WTC11 (cell line): ENCODE data around the gene FMNL2. TPM values are rescaled to one million over a fixed set of nuclear protein-coding genes. Genes with fewer than 3 reads are reported as not detected.

Experiments used
- ATAC-seq: fragments of 200-7000 bp; cut with Tn5 transposase; 2 replicates; pipeline ENCODE4 v1.10.0; 2021; ENCODE audit warnings: mild to moderate bottlenecking, moderate library complexity
- CTCF ChIA-PET: fragments of 300-600 bp; sonication (Branson Sonifier 250); formaldehyde crosslinking; loops from one replicate; lab custom pipeline; 2021; ENCODE audit warnings: antibody characterized with exemption; lab: Charles Lee
- POLR2A ChIA-PET: fragments of 350-600 bp; sonication (Branson Sonifier 250); formaldehyde crosslinking; loops from one replicate; lab custom pipeline; 2021; ENCODE audit warnings: antibody characterized with exemption; lab: Charles Lee
- DNase-seq: peaks from one replicate; pipeline ENCODE4 v3.0.0; 2021; ENCODE audit warnings: low spot score
- H3K27ac Mint-ChIP-seq: 2 replicates; pipeline ENCODE4 v1.8.0; 2021; ENCODE audit warnings: mixed read lengths
- H3K27me3 Mint-ChIP-seq: 2 replicates; pipeline ENCODE4 v1.8.0; 2021; ENCODE audit warnings: low read depth, mild to moderate bottlenecking, moderate library complexity, mixed read lengths
- H3K36me3 Mint-ChIP-seq: 2 replicates; pipeline ENCODE4 v1.8.0; 2021; ENCODE audit warnings: mixed read lengths
- H3K4me1 Mint-ChIP-seq: 2 replicates; pipeline ENCODE4 v1.8.0; 2022; ENCODE audit warnings: mixed read lengths
- H3K4me3 Mint-ChIP-seq: 2 replicates; pipeline ENCODE4 v1.8.0; 2021; ENCODE audit warnings: mild to moderate bottlenecking, moderate library complexity, mixed read lengths
- H3K9me3 Mint-ChIP-seq: 2 replicates; pipeline ENCODE4 v1.8.0; 2021; ENCODE audit warnings: mixed read lengths
- ATF1 ChIP-seq: sonication (generic); formaldehyde crosslinking; IDR thresholded peaks from 2 replicates; pipeline ENCODE4 v1.8.1; 2023; ENCODE audit warnings: mild to moderate bottlenecking, moderate library complexity, missing genetic modification reagents
- CREB1 ChIP-seq: sonication (generic); formaldehyde crosslinking; IDR thresholded peaks from 2 replicates; pipeline ENCODE4 v1.8.0; 2023; ENCODE audit warnings: mild to moderate bottlenecking, missing genetic modification reagents
- ELF4 ChIP-seq: sonication (generic); formaldehyde crosslinking; IDR thresholded peaks from 2 replicates; pipeline ENCODE4 v1.8.1; 2022; ENCODE audit warnings: low read depth, mild to moderate bottlenecking, moderate library complexity, missing genetic modification reagents
- MXD4 ChIP-seq: fragments of 250-450 bp; sonication (Bioruptor Pico); IDR thresholded peaks from 2 replicates; pipeline ENCODE4 v1.8.0; 2021; ENCODE audit warnings: mild to moderate bottlenecking, moderate library complexity, borderline replicate concordance
- NR3C1 ChIP-seq: sonication (generic); formaldehyde crosslinking; conservative IDR thresholded peaks from 2 replicates; pipeline ENCODE4 v1.8.1; 2023; ENCODE audit warnings: low read depth, mild to moderate bottlenecking, missing genetic modification reagents
- PRRX2 ChIP-seq: fragments of 250-450 bp; sonication (Bioruptor Pico); IDR thresholded peaks from 2 replicates; pipeline ENCODE4 v1.8.0; 2021; ENCODE audit warnings: mild to moderate bottlenecking
- SMAD3 ChIP-seq: sonication (generic); formaldehyde crosslinking; IDR thresholded peaks from 2 replicates; pipeline ENCODE4 v1.8.0; 2022; ENCODE audit warnings: missing genetic modification reagents, mild to moderate bottlenecking, borderline replicate concordance
- SP1 ChIP-seq: sonication (generic); formaldehyde crosslinking; conservative IDR thresholded peaks from 2 replicates; pipeline ENCODE4 v1.8.1; 2022; ENCODE audit warnings: missing genetic modification reagents
- TCF7 ChIP-seq: sonication (generic); formaldehyde crosslinking; IDR thresholded peaks from 2 replicates; pipeline ENCODE4 v1.8.0; 2022; ENCODE audit warnings: mild to moderate bottlenecking, low read depth, missing genetic modification reagents, moderate library complexity
- ZNF263 ChIP-seq: sonication (generic); formaldehyde crosslinking; IDR thresholded peaks from 2 replicates; pipeline ENCODE4 v1.8.1; 2022; ENCODE audit warnings: low read depth, mild to moderate bottlenecking, moderate library complexity, missing genetic modification reagents
- ZNF671 ChIP-seq: fragments of 250-450 bp; sonication (Bioruptor Pico); IDR thresholded peaks from 2 replicates; pipeline ENCODE4 v1.8.0; 2021; ENCODE audit warnings: mild to moderate bottlenecking
- total RNA-seq: library from RNA; stranded (reverse); gene quantifications from 3 replicates; pipeline ENCODE4 v1.2.3, GENCODE V29; 2021
- TF ChIP-seq, protein P1 (sequence below): sonication (generic); formaldehyde crosslinking; IDR thresholded peaks from 2 replicates; pipeline ENCODE4 v1.8.1; 2023; ENCODE audit warnings: mild to moderate bottlenecking, missing genetic modification reagents
- TF ChIP-seq, protein P2 (sequence below): sonication (generic); formaldehyde crosslinking; IDR thresholded peaks from 2 replicates; pipeline ENCODE4 v1.8.0; 2023; ENCODE audit warnings: missing genetic modification reagents
- TF ChIP-seq, protein P3 (sequence below): fragments of 250-450 bp; sonication (Bioruptor Pico); IDR thresholded peaks from 2 replicates; pipeline ENCODE4 v1.9.0; 2021; ENCODE audit warnings: moderate library complexity, mild to moderate bottlenecking, inconsistent platforms, borderline replicate concordance
- TF ChIP-seq, protein P4 (sequence below): sonication (generic); formaldehyde crosslinking; IDR thresholded peaks from 2 replicates; pipeline ENCODE4 v1.8.0; 2022; ENCODE audit warnings: mild to moderate bottlenecking, missing genetic modification reagents
- TF ChIP-seq, protein P5 (sequence below): sonication (generic); formaldehyde crosslinking; IDR thresholded peaks from 2 replicates; pipeline ENCODE4 v1.8.1; 2023; ENCODE audit warnings: mild to moderate bottlenecking, missing genetic modification reagents, moderate library complexity

FMNL2 gene
- total RNA-seq, 1 experiment from 2014 or later: 43.0 TPM

DNA sequence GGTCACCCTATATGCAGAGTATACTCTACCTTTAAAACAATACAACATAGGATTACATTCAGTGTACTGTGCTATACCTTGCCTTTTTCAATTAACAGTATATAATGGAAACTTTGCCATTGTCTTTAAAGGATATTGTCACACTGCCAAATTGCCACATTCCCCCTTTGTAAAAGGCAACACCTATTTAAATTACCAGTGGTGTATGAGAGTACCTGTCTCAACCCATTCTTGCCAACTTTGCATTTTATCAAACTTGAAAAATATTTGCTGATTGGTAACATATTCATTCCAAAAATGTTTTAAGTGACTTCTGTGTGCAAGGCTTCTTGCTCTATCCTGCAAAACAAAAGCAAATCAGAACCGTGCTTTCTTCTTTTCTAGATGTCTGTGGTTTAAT, 92.9 kb downstream of the FMNL2 start:
- TF ChIP-seq ELF4 (CRISPR knock-in tag) (no peak), TCF7 (CRISPR knock-in tag) (no peak), PRRX2 (no peak)
- H3K27ac Mint-ChIP-seq: no peak overlapping the region
- no peak overlapping the region for H3K4me3 Mint-ChIP-seq
- H3K27me3 Mint-ChIP-seq: no peaks in the 10 kb centered on the region
- no peaks in the 10 kb centered on the region for H3K9me3 Mint-ChIP-seq
- peaks cover 88% of the 10 kb centered on the region for H3K4me1 Mint-ChIP-seq
- no peaks in the 10 kb centered on the region for H3K36me3 Mint-ChIP-seq
- ChIA-PET POLR2A (no interaction called here), CTCF (no interaction called here)
- DNase-seq (no peak), ATAC-seq (no peak)

DNA sequence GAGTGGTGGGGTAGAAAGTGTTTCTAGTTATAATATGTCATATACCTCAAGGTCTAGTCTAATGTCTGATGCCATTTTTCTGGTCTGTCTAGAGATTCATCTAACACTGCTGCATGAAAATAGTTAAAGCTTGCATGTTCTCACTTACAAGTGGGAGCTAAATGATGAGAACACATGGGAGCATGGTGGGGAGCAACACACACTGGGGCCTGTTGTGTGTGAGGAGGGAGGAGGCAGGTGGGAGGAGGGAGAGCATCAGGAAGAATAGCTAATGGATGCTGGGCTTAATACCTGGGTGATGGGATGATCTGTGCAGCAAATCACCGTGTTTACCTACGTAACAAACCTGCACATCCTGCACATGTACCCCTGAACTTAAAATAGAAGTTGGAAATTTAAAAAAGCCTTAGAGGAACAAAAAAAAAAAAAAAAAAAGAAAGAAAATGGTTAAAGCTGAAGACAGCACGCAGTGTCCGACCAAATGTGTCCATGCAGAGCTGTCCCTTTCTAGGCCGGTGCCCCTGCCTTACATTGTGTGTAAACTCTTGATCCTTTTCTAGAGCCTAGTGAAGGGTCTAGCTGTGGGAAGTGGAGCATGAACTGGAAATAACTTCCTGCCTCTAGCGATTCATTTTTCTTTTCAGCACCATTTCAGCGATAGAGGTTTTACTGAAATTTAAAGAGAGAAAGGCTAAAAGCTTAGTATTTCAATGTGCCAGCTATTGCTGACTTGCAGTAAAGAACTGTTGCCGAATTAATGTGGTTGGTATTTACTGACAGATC, 94.0 kb downstream of the FMNL2 start:
- H3K4me1 Mint-ChIP-seq: peaks cover 89% of the 10 kb centered on the region
- no peak overlapping the region for H3K27ac Mint-ChIP-seq

DNA sequence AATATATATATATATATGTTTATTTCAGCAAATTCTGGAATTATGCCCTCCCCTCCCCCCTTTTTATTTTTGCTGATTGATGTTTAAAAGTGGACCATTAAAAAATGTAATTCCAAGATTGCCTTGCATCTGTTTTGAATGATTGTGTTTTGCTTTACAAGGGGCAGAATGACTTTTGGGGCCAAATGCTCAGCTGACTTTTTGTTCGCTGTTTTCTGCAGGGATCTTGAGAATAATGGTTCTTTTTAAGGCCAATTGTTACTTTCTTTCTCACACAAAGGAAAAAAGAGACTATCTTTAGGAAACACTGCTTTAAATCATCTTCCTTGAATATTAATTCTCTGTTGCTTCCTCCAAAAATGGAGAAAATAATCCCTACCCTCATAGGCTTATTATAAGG, 95.9 kb downstream of the FMNL2 start:
- POLR2A ChIA-PET: no interaction called here
- CTCF ChIA-PET: no interaction called here

More for the DNA sequence above, 94.0 kb downstream of the FMNL2 start:
- ATAC-seq: no peak
- Mint-ChIP-seq H3K36me3 (no peaks in the 10 kb centered on the region), H3K27me3 (no peaks in the 10 kb centered on the region)
- POLR2A ChIA-PET: interaction anchor here (0.6 to 0.7 kb wide), 3 partner anchors 13 to 249 kb away, joined by 3 to 4 read pairs (median 3); no protein-coding TSS in a partner anchor
- CTCF ChIA-PET: no interaction called here
- TF ChIP-seq ZNF263 (peak; percentile 86), SMAD3 (CRISPR knock-in tag) (no peak)
- TF ChIP-seq, protein P1, sequence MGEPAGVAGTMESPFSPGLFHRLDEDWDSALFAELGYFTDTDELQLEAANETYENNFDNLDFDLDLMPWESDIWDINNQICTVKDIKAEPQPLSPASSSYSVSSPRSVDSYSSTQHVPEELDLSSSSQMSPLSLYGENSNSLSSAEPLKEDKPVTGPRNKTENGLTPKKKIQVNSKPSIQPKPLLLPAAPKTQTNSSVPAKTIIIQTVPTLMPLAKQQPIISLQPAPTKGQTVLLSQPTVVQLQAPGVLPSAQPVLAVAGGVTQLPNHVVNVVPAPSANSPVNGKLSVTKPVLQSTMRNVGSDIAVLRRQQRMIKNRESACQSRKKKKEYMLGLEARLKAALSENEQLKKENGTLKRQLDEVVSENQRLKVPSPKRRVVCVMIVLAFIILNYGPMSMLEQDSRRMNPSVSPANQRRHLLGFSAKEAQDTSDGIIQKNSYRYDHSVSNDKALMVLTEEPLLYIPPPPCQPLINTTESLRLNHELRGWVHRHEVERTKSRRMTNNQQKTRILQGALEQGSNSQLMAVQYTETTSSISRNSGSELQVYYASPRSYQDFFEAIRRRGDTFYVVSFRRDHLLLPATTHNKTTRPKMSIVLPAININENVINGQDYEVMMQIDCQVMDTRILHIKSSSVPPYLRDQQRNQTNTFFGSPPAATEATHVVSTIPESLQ (CRISPR knock-in tag): no peak
- TF ChIP-seq, protein P2, sequence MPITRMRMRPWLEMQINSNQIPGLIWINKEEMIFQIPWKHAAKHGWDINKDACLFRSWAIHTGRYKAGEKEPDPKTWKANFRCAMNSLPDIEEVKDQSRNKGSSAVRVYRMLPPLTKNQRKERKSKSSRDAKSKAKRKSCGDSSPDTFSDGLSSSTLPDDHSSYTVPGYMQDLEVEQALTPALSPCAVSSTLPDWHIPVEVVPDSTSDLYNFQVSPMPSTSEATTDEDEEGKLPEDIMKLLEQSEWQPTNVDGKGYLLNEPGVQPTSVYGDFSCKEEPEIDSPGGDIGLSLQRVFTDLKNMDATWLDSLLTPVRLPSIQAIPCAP (CRISPR knock-in tag): no peak
- TF ChIP-seq, protein P3, sequence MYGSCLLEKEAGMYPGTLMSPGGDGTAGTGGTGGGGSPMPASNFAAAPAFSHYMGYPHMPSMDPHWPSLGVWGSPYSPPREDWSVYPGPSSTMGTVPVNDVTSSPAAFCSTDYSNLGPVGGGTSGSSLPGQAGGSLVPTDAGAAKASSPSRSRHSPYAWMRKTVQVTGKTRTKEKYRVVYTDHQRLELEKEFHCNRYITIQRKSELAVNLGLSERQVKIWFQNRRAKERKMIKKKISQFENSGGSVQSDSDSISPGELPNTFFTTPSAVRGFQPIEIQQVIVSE (CRISPR knock-in tag): no peak
- TF ChIP-seq, protein P4, sequence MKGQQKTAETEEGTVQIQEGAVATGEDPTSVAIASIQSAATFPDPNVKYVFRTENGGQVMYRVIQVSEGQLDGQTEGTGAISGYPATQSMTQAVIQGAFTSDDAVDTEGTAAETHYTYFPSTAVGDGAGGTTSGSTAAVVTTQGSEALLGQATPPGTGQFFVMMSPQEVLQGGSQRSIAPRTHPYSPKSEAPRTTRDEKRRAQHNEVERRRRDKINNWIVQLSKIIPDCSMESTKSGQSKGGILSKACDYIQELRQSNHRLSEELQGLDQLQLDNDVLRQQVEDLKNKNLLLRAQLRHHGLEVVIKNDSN (CRISPR knock-in tag): no peak
- TF ChIP-seq, protein P5, sequence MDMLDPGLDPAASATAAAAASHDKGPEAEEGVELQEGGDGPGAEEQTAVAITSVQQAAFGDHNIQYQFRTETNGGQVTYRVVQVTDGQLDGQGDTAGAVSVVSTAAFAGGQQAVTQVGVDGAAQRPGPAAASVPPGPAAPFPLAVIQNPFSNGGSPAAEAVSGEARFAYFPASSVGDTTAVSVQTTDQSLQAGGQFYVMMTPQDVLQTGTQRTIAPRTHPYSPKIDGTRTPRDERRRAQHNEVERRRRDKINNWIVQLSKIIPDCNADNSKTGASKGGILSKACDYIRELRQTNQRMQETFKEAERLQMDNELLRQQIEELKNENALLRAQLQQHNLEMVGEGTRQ (CRISPR knock-in tag): no peak
- TF ChIP-seq, all 79 proteins: peak for 1
- no peak for DNase-seq
- Mint-ChIP-seq H3K4me3 (no peak overlapping the region), H3K9me3 (no peaks in the 10 kb centered on the region)

More for the DNA sequence above, 95.9 kb downstream of the FMNL2 start:
- Mint-ChIP-seq H3K36me3 (no peaks in the 10 kb centered on the region), H3K27me3 (no peaks in the 10 kb centered on the region), H3K9me3 (no peaks in the 10 kb centered on the region), H3K27ac (no peak overlapping the region), H3K4me1 (peaks cover 88% of the 10 kb centered on the region), H3K4me3 (no peak overlapping the region)
- no peak for ATAC-seq
- TF ChIP-seq SP1 (CRISPR knock-in tag): no peak
- TF ChIP-seq ATF1: no peak
- TF ChIP-seq, protein P3 (CRISPR knock-in tag): no peak
- no peak for TF ChIP-seq ZNF671 (CRISPR knock-in tag)
- TF ChIP-seq CREB1 (CRISPR knock-in tag): no peak
- TF ChIP-seq TCF7 (CRISPR knock-in tag): no peak
- no peak for TF ChIP-seq MXD4
- no peak for TF ChIP-seq NR3C1 (CRISPR knock-in tag)
- DNase-seq: no peak
